NCI-H526 (cell line): ENCODE results near the gene DPY19L1.
A peak's percentile ranks its signal among the peaks of the same experiment; 100 is the strongest.
"Not testable (repeated sequence)": the region's sequence is repeated elsewhere in the genome, so short reads cannot be mapped to it uniquely, and the experiment has no call there.

Experiments
- DNase-seq, 2 experiments: peaks; one replicate each; lab custom pipeline; 2025; lab: John Stamatoyannopoulos, UW

The DPY19L1 gene

GRCh38 chr7:34918198-34918861, 119.0 kb downstream of the DPY19L1 start:
- not testable (repeated sequence) for DNase-seq

GRCh38 chr7:34917515-34917914, 119.8 kb downstream of the DPY19L1 start:
- not testable (repeated sequence) for DNase-seq

GRCh38 chr7:34916267-34916666, 121.0 kb downstream of the DPY19L1 start:
- no peak for DNase-seq

GRCh38 chr7:34912236-34912635, 125.0 kb downstream of the DPY19L1 start:
- no peak for DNase-seq

GRCh38 chr7:34906266-34906850, 130.9 kb downstream of the DPY19L1 start:
- peak in 1 of 2 experiments; percentile 22 for DNase-seq

GRCh38 chr7:34904987-34905386, 132.3 kb downstream of the DPY19L1 start:
- DNase-seq, result no peak

GRCh38 chr7:34903921-34904320, 133.4 kb downstream of the DPY19L1 start:
- DNase-seq, result peak; percentile 6 to 41

- no peak for DNase-seq
Observed at GRCh38 chr7:34902182-34902581, 135.1 kb downstream of the DPY19L1 start.

- peak; percentile 37 to 38 for DNase-seq
Observed at GRCh38 chr7:34900891-34901513, 136.3 kb downstream of the DPY19L1 start.

- no peak for DNase-seq
Observed at GRCh38 chr7:34895202-34895601, 142.1 kb downstream of the DPY19L1 start.

- no peak for DNase-seq
Observed at GRCh38 chr7:34889951-34890350, 147.3 kb downstream of the DPY19L1 start.

- no peak for DNase-seq
Observed at GRCh38 chr7:34886856-34887255, 150.4 kb downstream of the DPY19L1 start.

- DNase-seq, result not testable (repeated sequence)
Observed at GRCh38 chr7:34883855-34884254, 153.4 kb downstream of the DPY19L1 start.

- DNase-seq, result no peak
Observed at GRCh38 chr7:34879871-34880270, 157.4 kb downstream of the DPY19L1 start.

GRCh38 chr7:34878944-34879735, 158.1 kb downstream of the DPY19L1 start:
- not testable (repeated sequence) for DNase-seq
